NB4 (cell line): ENCODE results near the gene IQCK.

ENCODE experiments used
- DNase-seq: peaks from one replicate; pipeline ENCODE4 v3.0.0; 2010; ENCODE audit warnings: low read depth
- H3K4me3 ChIP-seq: one replicate; pipeline ENCODE4 v1.5.1; 2011; ENCODE audit warnings: mild to moderate bottlenecking, low read depth, low read length, moderate library complexity
- MYC ChIP-seq: IDR thresholded peaks from 2 replicates; pipeline ENCODE4 v1.6.1; 2011; ENCODE audit warnings: low read depth, low read length
- POLR2A ChIP-seq: IDR thresholded peaks from 2 replicates; pipeline ENCODE4 v1.6.1; 2011; ENCODE audit warnings: mild to moderate bottlenecking; ENCODE audit not compliant: insufficient read length; ENCODE audit errors: extremely low read depth
- TF ChIP-seq, protein P1 (sequence below): IDR thresholded peaks from 2 replicates; pipeline ENCODE4 v1.6.1; 2011; ENCODE audit warnings: low read depth, low read length
- TF ChIP-seq, protein P2 (sequence below): IDR thresholded peaks from one replicate; pipeline ENCODE4 v1.5.1; 2012; ENCODE audit warnings: low read depth, low read length

The IQCK gene

DNA sequence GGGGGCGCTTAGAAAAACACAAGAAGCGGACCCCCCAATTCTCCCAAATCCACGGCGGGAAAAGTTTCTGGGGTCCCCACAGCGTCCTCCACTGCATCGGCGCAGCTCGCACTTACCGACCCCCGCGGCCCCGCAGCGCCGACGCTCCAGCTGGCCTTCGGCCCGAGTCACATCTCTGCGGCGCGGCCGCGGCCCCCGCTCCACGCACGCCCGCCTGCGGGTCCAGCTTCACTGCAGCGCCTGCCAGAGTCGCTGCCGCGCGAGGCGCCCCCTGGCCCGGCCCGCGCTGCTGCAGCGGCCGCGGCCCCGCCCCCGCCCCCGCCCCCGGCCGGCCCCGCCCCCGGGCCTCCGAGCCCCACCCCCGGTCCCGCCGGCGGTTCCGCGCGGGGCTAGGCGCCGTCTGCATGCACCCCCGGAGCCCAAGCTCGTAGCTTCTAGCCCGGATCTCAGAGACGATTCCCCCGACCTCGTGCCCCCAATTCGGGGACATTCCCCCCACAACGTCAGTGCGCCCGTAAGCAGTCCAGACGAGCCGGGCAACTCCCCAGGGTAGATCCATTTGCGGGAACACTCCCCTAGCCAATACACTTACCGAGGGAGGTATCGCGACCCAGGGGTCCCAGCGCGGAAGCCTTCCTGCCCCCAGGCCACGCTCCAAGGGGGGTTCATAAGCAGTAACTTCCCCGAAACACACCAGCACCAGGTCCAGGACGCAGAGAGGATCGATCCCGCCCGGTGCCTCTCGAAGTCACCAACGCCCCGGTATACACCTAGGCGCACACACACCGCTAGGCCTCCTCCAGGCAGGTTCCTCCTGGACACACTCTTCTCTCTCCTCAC is 166.8 kb downstream of the IQCK start, which contains the start of gene GPRC5B:
Gene GPRC5B (minus strand): TSS at position 238 of the 840 bp plus-strand sequence. CDS start 12,003 bp downstream, outside the sequence.
- TF ChIP-seq, protein P1, sequence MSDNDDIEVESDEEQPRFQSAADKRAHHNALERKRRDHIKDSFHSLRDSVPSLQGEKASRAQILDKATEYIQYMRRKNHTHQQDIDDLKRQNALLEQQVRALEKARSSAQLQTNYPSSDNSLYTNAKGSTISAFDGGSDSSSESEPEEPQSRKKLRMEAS = no peak
- no peak for TF ChIP-seq POLR2A
- TF ChIP-seq, protein P2, sequence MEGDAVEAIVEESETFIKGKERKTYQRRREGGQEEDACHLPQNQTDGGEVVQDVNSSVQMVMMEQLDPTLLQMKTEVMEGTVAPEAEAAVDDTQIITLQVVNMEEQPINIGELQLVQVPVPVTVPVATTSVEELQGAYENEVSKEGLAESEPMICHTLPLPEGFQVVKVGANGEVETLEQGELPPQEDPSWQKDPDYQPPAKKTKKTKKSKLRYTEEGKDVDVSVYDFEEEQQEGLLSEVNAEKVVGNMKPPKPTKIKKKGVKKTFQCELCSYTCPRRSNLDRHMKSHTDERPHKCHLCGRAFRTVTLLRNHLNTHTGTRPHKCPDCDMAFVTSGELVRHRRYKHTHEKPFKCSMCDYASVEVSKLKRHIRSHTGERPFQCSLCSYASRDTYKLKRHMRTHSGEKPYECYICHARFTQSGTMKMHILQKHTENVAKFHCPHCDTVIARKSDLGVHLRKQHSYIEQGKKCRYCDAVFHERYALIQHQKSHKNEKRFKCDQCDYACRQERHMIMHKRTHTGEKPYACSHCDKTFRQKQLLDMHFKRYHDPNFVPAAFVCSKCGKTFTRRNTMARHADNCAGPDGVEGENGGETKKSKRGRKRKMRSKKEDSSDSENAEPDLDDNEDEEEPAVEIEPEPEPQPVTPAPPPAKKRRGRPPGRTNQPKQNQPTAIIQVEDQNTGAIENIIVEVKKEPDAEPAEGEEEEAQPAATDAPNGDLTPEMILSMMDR = no peak
- TF ChIP-seq MYC = no peak
- peak; percentile 40 for DNase-seq
- no peak within 1 kb of the TSS for H3K4me3 ChIP-seq

DNA sequence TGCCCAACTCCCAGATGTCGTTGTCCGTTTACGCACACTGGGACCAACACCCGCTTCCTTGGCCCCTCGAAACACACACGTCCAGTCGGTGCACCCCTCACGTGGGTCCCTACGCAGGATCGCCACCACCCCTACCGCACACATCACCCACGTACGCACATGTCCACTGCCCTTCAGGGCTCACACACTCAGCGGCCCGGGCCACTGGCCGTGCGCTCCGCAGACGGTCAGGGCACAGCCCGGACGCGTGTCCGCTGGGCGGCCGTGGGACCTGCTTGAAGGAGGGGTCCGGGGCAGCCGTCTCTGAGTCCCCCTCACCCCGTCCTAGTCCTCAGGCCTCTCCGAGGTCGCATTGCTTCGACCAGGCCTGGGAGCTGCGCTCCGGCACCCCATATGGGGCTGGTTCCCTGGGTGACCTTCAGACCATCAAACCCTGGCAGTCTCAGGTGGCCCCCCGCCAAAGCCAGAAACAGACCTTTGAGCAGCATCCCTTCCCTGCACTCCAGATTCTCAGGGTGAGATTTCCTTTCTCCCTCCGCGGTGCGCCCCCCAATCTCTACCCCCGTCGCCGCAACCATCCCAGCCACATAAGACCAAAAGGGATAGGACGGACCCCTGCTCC is 167.5 kb downstream of the IQCK start:
- peak; percentile 11 for DNase-seq
- TF ChIP-seq, protein P2 = no peak
- no peak for TF ChIP-seq POLR2A
- TF ChIP-seq MYC = no peak
- TF ChIP-seq, protein P1 = no peak
- no peak overlapping the region for H3K4me3 ChIP-seq

DNA sequence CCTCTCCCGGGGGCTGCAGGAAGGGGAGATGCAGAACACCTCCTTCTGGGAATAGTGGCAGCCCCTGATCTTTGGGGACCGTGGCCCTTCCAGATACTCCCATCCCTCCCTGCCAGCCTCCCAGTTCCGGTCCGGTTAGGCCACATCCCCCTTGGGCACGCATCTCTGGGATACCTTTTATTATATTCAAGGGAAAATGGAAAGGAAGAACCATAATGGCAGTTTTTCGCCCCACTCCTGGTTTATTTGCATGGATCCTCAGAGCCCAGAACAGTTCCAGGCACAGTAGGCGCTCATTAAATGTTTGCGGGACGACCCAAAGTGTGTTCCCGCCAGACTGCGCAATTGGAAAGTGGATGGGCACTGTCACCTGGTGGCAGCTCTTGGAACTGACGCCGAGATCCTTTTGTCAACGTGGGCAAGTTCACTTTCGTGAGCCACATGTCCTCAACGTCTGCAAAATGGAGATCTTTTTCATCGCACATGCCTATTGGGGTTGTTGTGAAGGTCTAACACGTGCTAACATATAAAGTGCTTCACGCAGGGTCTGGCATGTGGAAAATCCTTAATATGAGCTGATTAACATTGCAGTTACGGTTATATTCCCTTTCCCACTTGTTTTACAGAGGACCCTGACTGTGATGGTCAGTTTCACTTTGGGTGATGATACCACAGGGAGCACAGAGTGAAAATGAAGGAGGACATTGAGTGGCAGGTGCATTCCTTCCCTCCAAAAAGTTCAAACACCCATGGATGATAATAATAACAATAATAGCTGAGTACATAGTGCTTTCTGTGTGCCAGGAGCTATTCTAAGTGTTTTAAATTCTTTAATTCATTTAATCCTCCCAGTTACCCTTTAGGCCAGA is 168.2 kb downstream of the IQCK start:
- no peak overlapping the region for H3K4me3 ChIP-seq
- DNase-seq = peak; percentile 84
- TF ChIP-seq, protein P1 = peak; percentile 98
- TF ChIP-seq, protein P2 = peak; percentile 97
- TF ChIP-seq MYC = peak; percentile 96
- no peak for TF ChIP-seq POLR2A

DNA sequence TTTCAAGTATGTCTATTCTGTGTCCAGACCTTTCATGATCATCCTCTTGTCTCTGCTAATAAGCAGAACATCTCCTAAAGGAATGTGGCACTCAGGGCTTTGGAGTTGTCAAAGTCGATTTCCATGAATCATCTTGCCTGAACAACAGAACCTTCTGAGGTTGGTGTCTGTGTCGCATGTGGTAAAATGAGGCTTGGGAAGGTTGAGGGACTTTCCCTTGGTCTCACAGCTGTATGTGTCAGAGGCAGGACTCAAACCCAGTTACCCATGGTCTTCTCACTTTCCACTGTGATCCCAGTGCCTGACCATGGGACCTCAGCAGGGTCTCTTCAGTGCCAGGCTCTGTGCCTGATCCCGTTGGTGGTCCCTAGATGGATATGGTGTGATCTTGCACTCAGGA is 170.8 kb downstream of the IQCK start:
- no peak for DNase-seq
- TF ChIP-seq, protein P1 = no peak
- TF ChIP-seq, protein P2 = no peak
- TF ChIP-seq POLR2A = no peak
- TF ChIP-seq MYC = no peak
- no peak overlapping the region for H3K4me3 ChIP-seq

DNA sequence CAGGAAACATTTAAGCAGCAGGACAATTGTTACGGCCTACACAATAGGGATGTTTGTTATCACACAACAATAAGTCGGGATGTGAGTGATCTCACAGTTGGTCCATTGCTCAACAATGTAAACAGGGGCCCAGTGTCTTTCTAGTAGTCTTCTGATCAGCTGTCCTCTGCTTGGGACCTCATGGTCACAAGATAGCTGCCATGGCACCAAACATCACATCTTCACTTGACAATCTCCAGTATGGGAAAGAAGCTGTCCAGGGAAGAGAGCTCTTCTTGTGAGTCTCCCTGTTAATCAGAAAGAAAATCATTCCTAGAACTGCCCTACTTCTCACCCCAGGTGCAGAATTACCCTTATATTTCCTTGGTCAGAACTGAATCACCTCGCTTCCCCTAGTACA is 172.8 kb downstream of the IQCK start:
- no peak overlapping the region for H3K4me3 ChIP-seq
- TF ChIP-seq, protein P2 = no peak
- TF ChIP-seq POLR2A = no peak
- no peak for TF ChIP-seq MYC
- TF ChIP-seq, protein P1 = no peak
- no peak for DNase-seq
